Measurements from ENCODE around the gene KMT2B. TPM values are rescaled to one million over a fixed set of nuclear protein-coding genes. Genes with fewer than 3 reads are reported as not detected.

Gene KMT2B
- total and polyA plus RNA-seq, 2 of the 8 experiments (the other 6 are each of a cell fraction or from before 2014, with no cell fraction given) = 26.7 to 38.6 TPM

DNA sequence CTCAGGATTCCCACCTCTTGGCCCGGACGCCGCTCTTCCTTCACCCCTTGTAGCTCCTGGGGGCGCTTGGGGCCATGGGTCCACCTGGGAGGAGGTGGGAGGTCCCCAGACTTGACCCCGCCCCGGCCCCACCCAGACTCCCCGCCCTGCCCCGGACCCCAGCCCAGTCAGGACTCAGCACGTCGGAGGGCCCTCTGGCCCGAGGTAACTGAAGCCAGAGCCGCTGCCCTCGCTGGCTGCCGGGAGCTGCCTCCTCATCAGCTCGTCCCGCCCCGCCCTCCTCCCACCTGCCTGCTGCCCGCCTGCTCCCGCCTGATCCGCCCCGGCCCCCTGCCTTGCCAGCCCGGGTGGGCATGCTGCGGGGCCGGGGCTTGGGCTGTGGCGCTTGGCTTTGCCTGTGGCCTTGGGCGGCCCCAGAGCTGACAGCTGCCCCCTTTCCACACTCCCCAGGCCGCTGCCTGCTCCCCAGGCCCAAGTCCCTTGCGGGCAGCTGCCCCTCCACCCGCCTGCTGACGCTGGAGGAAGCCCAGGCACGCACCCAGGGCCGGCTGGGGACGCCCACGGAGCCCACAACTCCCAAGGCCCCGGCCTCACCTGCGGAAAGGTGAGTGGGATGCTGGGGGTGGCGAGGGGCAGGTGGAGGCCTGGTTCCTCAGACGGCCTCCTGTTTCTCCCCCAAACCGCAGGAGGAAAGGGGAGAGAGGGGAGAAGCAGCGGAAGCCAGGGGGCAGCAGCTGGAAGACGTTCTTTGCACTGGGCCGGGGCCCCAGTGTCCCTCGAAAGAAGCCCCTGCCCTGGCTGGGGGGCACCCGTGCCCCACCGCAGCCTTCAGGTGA is 66.9 kb downstream of the KMT2B start (continued):
- TF ChIP-seq USF2 (IDR thresholded peaks at IDR 0.05; ENCODE audit: low read length) (no peak), RXRA (IDR thresholded peaks at IDR 0.05; ENCODE audit: insufficient read depth, low read depth, low read length) (no peak), NRF1 (IDR thresholded peaks at IDR 0.05; ENCODE audit: low read depth, low read length) (no peak), BACH1 (IDR thresholded peaks at IDR 0.05; ENCODE audit: low read length) (no peak), SUZ12 (IDR thresholded peaks at IDR 0.05; ENCODE audit: low read length) (no peak), RNF2 (IDR thresholded peaks at IDR 0.05; ENCODE audit: borderline replicate concordance, low read depth, low read length, missing control alignments, poor library complexity, severe bottlenecking) (no peak), TBP (IDR thresholded peaks at IDR 0.05; ENCODE audit: low read depth, low read length) (no peak), CBX8 (IDR thresholded peaks at IDR 0.05; ENCODE audit: borderline replicate concordance, low read depth, low read length) (no peak), BRCA1 (IDR thresholded peaks at IDR 0.05; ENCODE audit: low read depth, low read length) (no peak), BCL11A (IDR thresholded peaks at IDR 0.05; ENCODE audit: low read depth in 2 of 2, low read length in 2 of 2) (no peak), KDM4A (IDR thresholded peaks at IDR 0.05; ENCODE audit: low read depth, low read length, severe bottlenecking) (peak; percentile 48)
- TF ChIP-seq, protein P1, sequence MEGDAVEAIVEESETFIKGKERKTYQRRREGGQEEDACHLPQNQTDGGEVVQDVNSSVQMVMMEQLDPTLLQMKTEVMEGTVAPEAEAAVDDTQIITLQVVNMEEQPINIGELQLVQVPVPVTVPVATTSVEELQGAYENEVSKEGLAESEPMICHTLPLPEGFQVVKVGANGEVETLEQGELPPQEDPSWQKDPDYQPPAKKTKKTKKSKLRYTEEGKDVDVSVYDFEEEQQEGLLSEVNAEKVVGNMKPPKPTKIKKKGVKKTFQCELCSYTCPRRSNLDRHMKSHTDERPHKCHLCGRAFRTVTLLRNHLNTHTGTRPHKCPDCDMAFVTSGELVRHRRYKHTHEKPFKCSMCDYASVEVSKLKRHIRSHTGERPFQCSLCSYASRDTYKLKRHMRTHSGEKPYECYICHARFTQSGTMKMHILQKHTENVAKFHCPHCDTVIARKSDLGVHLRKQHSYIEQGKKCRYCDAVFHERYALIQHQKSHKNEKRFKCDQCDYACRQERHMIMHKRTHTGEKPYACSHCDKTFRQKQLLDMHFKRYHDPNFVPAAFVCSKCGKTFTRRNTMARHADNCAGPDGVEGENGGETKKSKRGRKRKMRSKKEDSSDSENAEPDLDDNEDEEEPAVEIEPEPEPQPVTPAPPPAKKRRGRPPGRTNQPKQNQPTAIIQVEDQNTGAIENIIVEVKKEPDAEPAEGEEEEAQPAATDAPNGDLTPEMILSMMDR (IDR thresholded peaks at IDR 0.05; ENCODE audit: control extremely low read depth in 1 of 3, insufficient read depth in 1 of 3, low read depth in 1 of 3, low read length in 3 of 3) = peak in 2 of 3 experiments; percentile 32 to 40; a peak in 3 of 4 replicates

Data from H1 (cell line).